Measurements from ENCODE around the gene GIMAP5.

- TF ChIP-seq CTCF (IDR thresholded peaks at IDR 0.05; ENCODE audit: poor library complexity, severe bottlenecking) (no peak), TAF1 (IDR thresholded peaks at IDR 0.05; ENCODE audit: low read depth) (no peak), RAD21 (conservative IDR thresholded peaks at IDR 0.05) (no peak), POLR2AphosphoS5 (IDR thresholded peaks at IDR 0.05) (no peak), EP300 (conservative IDR thresholded peaks at IDR 0.05; ENCODE audit: poor library complexity, severe bottlenecking) (no peak)
Measured at GRCh38 chr7:150722431-150722931, 14.7 kb upstream of the GIMAP5 start.
